Measurements from ENCODE around the gene SIGMAR1.

DNA sequence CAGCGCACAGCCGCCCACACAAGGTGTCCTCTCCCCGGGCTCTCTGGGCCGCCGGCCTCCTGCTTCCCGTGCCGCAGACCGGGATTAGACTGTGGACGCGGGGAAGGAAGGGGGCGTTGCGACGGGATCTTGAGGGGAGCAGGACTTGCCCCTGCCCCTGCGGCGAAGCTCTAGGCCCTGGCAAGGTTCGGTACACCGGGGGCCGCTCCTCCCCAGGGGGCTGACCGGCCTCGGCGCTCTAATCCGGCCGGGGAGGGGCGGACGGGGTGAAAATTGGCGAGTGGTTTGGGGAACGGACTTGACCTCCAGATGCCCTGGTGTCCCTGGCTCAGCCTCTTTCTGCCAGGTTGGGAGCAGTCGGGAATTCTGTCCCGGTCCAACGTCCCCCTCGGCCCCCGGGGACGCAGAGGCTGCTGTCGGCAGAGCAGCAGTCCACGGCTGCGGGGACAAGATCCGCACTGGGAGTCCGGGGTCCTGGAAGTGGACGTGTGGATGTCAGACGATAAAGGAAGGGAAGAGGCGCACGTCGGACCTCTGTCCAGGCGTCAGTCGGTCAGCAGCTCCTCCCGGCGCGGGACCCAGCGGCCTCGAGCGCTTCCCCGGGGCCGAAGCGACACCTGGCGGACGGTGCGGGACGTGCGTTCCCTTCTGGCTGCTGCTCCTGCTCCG, 46.2 kb downstream of the SIGMAR1 start:
- peak in 2 of 3 donors; percentile 55 to 73 for TF ChIP-seq POLR2AphosphoS5 (IDR thresholded peaks at IDR 0.05)
- TF ChIP-seq, protein P1, sequence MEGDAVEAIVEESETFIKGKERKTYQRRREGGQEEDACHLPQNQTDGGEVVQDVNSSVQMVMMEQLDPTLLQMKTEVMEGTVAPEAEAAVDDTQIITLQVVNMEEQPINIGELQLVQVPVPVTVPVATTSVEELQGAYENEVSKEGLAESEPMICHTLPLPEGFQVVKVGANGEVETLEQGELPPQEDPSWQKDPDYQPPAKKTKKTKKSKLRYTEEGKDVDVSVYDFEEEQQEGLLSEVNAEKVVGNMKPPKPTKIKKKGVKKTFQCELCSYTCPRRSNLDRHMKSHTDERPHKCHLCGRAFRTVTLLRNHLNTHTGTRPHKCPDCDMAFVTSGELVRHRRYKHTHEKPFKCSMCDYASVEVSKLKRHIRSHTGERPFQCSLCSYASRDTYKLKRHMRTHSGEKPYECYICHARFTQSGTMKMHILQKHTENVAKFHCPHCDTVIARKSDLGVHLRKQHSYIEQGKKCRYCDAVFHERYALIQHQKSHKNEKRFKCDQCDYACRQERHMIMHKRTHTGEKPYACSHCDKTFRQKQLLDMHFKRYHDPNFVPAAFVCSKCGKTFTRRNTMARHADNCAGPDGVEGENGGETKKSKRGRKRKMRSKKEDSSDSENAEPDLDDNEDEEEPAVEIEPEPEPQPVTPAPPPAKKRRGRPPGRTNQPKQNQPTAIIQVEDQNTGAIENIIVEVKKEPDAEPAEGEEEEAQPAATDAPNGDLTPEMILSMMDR (IDR thresholded peaks at IDR 0.05 in 8 of 11, conservative IDR thresholded peaks at IDR 0.05 in 3 of 11) = peak; percentile 77 to 98 (median 94)

All from spleen (tissue), 7 donors.